ENCODE data around the gene SEMA4F.

Gene SEMA4F

DNA sequence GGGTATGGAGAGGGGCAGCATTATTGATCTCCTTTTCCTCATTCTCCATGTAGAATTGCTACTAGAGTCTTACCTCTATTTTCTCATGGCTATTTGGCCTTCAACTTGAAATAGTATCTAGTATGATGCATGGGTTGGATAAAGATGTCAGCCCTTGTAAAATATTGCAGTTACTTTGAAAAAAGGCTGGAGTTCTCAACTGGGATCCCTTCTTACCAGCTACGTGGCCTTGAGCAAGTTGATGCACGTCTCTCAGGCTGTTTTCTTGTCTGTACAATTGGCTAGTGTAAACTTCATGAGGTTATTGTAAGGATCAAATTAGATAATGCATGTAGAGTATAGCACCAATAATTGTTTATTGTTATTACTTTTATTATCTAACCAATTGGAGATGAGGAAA, 50.2 kb downstream of the SEMA4F start:
- no peak for DNase-seq (ENCODE audit: low read depth, low spot score)

DNA sequence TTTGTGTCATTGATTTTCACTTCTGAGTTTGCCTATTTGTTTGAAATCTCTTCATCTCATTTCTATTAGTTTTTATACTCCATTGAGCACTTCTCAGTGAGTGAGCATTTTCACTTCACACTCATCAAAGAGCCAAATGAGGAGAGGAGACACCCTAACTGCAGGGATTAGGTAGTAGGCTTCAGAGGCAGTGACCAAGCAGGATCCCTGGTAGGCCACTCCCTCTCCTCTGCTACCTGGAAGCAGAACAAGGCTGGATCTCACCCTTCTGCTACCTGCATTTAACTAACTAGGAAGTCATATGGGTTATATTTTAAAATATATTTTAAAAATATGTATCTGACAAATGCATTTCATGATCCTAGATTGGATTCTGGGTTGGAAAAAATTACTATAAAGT, 52.7 kb downstream of the SEMA4F start:
- no peak for DNase-seq (ENCODE audit: low read depth, low spot score)

DNA sequence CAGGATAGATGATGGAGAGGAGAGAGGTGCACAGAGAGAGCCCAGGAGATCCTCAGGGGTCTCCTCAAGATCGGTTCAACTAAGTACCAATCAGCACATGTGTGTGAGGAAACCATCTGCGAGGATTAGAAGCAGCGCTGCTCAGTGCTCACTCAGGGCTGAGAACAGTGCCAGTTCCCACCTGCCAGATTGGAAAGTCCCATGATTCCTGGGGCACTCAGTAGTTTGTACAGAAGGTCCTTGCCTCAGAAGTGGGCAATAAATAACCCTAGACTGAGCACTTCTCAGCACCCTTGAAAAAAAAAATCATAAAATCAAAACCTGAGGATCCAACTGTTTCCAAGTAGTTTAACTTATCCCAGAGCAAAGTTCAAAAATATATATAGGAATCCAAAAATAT, 53.8 kb downstream of the SEMA4F start:
- no peak for DNase-seq (ENCODE audit: low read depth, low spot score)

DNA sequence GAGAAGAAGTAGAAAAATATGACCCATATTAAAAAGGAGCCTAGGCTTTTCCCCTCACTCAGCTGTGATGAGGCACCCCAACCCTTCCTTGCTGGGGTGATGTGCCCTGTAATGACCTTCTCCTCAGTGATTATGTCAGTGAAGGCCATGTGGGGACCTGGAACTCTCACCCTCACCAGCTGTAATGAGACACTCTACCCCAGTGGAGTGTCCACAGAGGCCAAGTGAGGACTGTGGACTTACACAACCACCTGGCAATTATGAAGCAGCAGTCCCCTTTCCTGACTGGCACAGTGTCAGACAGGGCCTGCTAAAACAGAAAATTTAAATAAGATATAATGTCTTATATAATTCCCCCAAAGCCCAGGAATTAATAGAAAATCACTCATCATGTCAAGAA, 54.2 kb downstream of the SEMA4F start:
- no peak for DNase-seq (ENCODE audit: low read depth, low spot score)

DNA sequence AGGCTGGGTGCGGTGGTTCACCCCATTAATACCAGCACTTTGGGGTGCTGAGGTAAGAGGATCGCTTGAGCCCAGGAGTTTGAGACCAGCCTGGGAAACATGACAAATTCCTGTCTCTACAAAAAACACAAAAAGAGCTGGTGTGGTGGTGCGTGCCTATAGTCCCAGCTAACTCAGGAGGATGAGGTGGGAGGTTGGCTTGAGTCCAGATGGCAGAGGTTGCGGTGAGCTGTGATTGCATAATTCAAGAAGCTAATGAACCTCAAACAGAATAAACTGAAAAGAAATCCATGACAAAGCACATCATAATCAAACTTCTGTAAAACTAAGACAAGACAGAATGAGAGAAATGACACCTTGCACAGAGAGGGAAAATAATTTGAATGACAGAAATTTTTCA, 54.8 kb downstream of the SEMA4F start:
- DNase-seq (ENCODE audit: low read depth, low spot score) = no peak

DNA sequence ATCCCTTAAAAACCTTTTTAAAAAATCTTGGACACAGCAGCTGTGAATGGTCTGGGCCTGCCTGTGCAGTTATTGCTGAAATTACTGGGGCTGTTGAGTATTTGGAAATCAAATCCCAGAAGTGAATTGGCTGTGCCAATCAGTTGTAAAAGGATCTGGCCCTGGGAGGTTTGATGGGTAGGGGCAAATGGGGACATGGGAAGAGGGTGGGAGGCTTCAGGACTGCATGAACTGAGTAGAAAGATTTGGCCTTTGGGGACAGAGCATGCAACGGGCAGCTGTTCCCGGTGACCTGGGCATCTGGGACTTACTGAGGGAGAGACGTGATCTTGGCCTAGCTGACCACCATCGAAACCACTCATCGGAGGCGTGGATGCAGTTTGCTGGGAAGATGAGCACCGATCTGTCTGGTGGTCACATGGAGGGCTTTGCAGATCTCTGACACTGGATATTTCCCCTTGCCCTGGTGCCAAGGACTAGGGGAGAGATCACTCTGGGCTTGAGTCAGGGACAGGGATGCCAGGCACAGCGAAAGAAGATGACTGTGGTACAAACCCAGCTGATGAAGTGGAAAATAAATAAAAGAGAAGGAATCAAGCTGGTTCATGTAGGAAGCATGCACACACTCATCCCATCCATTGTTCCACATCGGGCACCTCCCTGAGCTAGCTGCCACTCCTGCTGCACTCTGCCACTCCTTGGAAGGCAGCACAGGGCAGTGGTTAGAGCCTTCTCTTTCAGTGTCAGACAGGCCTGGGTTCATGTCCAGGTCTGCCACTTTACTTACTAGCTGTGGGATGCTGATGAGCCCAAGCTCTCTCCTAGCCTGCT, 58.4 kb downstream of the SEMA4F start:
- DNase-seq (ENCODE audit: low read depth, low spot score) = no peak

DNA sequence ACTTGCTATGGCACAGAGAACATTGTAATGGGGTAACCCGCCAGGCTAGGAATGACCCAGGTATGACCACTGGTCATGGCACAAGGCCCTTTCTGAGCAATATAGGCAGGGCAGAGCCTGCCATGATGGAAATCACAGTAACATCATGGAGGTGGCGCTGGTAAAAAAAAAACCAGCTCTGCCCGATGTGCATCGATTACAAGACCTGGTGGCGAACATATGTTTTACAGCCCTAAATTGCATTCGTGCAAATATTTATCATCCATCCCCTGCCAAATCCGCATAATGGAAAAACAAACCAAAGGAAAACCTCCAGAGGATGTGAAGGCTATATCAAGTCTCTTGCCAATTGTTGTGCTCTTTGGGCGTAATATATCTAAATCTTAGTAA, 60.6 kb downstream of the SEMA4F start:
- DNase-seq (ENCODE audit: low read depth, low spot score) = no peak

DNA sequence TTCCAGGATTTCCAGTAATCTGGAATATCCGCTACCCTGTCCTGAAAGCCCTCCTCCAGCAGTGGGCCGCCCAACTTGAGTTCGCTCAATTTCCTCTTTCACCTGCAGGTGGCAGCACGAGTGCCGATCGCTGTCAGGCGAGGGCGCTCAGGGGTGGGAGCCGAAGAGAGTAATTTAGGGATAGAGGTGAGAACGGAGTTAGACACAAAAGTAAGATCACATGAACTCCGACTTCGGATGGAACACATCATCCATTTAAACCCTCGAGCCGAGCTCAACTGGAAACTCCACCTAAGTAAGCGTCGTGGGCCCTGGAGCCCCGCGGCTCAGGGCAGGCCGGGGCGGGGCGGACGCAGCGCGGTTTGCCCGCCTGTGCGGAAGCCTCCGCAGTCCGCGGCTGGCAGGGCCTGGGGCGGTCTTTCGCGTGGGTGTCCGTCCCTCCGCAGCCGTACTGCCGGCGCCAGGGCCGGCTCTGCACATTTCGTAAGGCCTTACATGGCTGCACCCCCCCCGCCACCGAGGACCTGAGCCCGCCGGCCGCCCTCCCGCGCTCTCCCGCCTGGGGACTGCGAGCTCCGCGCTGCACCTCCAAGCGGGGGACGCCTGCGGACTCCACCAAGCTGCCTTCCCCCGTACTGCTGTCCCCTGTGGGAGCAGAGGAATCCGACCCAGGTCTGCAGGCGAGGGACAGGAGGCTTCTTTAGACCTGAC, 61.2 kb downstream of the SEMA4F start:
- peak; percentile 35 for DNase-seq (ENCODE audit: low read depth, low spot score)

DNA sequence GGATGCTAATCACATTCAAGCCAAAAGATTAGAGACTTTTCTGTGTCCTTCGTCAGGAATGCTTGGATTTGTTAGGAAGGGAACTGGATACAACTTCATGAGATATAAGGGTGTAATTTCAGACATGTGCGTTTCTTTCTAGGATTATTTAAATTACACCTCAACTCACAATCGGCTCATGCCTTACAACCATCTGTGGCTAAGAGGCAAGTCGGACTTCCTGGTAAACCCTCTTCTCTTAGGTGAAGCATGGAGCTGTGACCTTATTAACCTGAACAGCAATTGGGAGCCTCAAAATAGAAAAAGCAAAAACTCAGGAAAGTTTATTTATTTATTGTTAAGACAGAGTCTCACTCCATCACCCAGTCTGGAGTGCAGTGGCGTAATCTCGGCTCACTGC, 61.8 kb downstream of the SEMA4F start:
- no peak for DNase-seq (ENCODE audit: low read depth, low spot score)

DNA sequence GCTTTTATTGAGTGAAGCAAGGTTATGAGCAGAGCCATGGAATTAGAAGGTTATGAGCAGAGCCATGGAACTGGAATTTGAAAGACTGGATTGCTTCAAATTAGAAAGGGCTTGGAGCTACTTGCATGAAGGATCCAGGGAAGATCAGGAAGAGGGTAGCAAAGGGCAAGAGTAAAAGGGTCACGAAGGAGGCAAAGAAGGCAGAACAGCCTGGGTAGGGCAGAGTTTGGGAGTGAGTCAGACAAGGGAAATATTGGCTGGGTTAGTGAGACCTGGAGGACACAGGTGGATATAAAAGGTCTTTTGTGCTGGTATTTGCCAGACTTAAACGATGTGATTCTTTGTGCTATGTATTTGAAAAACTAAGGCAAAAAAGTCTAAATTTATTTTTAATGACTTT, 65.0 kb downstream of the SEMA4F start:
- no peak for DNase-seq (ENCODE audit: low read depth, low spot score)

DNA sequence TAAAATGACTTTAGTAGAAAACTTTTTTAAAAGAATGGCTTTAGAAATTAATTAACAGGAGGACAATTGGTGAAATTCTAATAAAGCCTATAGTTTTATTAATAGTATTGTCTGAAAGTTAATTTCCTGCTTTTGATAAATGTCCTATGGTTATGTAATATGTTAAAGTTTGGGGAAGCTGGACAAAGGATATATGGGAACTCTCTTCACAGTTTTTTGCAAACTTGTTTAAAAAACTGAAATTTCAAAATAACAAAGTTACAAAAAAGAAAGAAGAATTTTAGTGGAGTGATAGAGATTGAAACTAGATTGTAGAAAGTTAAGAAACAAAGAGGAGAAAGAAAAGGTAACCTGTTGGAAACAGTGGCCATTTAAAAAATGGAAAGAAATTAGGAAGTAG, 67.3 kb downstream of the SEMA4F start:
- DNase-seq (ENCODE audit: low read depth, low spot score) = no peak

DNA sequence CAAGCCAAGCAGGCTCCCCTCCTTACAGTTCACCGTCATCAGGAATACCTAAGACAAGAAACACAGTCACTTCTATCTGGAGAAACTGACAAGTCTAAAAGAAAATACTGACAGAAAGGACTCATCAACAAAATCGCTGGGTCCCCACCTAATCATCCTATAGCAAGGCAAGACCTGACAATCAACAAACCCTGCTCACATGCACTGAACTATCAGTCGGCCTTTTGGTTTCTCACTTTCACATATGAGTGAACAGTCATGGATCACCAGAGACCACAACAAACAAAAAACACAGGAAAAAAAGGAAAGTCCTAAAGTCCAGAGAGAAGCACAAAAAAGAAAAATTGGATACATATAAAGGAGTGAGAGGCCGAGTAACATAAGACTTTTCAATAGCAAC, 70.4 kb downstream of the SEMA4F start:
- no peak for DNase-seq (ENCODE audit: low read depth, low spot score)

DNA sequence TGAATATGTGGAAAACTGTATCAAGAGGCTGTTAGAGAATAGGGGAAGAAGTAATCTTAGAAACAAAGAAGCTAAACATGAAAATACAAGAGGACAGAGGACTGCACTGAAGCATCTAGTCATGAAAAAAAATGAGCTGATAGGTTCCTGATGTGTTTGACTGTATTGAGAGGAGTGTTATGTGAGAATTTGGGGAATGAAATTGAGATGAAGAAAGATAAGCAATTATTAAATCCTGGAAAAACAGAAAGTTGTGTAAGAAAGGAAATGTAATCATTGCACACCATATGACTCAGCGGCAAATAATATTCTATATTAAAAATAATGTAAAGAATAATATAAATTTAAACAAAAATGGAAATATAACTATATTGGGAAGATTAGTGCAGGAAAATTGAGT, 71.2 kb downstream of the SEMA4F start:
- no peak for DNase-seq (ENCODE audit: low read depth, low spot score)

DNA sequence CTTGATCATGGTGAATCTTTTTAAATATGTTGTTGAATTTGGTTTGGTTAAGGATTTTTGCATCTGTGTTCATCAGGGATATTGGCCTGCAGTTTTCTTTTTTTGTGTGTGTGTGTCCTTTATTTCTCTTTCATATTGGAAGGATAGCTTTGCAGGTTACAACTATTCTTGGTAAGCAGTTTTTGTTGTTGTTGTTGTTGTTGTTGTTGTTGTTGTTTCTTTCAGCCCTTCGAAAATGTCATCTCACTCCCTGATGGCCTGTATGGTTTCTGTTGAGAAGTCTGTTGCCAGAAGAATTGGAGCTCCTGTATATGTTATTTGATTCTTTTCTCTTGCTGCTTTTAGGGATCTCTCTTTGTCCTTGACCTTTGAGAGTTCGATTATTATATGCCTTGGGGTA, 74.8 kb downstream of the SEMA4F start:
- no peak for DNase-seq (ENCODE audit: low read depth, low spot score)

DNA sequence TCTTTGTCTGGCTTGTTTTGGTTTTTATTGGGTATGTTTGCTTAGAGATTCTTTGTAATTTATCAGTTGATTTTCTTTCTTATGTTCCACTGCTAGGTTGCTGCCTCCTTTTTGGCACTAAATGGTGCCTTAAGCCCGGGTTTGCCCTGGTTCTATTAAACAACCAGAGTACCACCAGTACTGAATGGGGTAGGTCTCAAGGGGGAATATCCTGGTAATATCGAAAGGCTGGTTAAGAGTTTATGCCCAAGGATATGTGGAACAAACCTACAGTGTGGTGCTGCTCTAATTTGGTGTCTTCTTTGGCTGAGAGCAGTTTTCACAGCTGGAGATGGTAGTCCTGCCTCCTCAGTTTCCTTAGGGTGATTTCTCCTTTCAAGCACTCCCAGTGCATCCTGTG, 76.5 kb downstream of the SEMA4F start:
- DNase-seq (ENCODE audit: low read depth, low spot score) = no peak

Measured in smooth muscle cell of the brain vasculature (primary cell).